ENCODE results near the gene ADGRB2. TPM values are rescaled to one million over a fixed set of nuclear protein-coding genes. Genes with fewer than 3 reads are reported as not detected.

ADGRB2 gene
- total and polyA plus RNA-seq, 2 of the 4 experiments (the other 2 are of a cell fraction): 2.2 to 11.9 TPM

GRCh38 chr1:31687601-31688000 lies 76.5 kb downstream of the ADGRB2 start (continued):
- TF ChIP-seq CHD1 (IDR thresholded peaks at IDR 0.05; ENCODE audit: low read depth, low read length): no peak
- TF ChIP-seq MAFK (IDR thresholded peaks at IDR 0.05; ENCODE audit: low read depth, low read length): no peak
- no peak for TF ChIP-seq FOS (IDR thresholded peaks at IDR 0.05; ENCODE audit: low read depth, low read length)

- DNase-seq (no peak), ATAC-seq (ENCODE audit: low read depth) (no peak)
- in situ Hi-C loops (cut with MboI; ENCODE audit: low sequenced_read_pairs) (no loop called here), dilution Hi-C loops (cut with HindIII; ENCODE audit: low sequenced_read_pairs, unreplicated experiment) (no loop called here), intact Hi-C loops (cut with micrococcal nuclease) (no loop called here)
- peaks cover 11 to 51% of the 10 kb centered on the region in 2 experiments; a peak in 3 of 4 replicates for H3K79me1 ChIP-seq (ENCODE audit: low read depth in 1 of 2, low read length in 2 of 2)
- H4K91ac ChIP-seq (ENCODE audit: insufficient read depth, low read depth, low read length): no peak overlapping the region
- no peak overlapping the region for H3K4me3 ChIP-seq (ENCODE audit: insufficient read depth, low read depth, low read length)
- H3K9ac ChIP-seq (ENCODE audit: low read depth, low read length): no peak overlapping the region
- no peak overlapping the region for H3K23ac ChIP-seq (ENCODE audit: low read depth, low read length)
- H2AK9ac ChIP-seq (replicated peaks; ENCODE audit: low read depth, low read length, poor library complexity): no peak overlapping the region
- peaks cover 27% of the 10 kb centered on the region for H3K9me1 ChIP-seq (ENCODE audit: insufficient read depth, low read length)
- no peak overlapping the region for H3K56ac ChIP-seq (ENCODE audit: extremely low read depth, insufficient read depth, low read length)
- no peak overlapping the region for H2BK120ac ChIP-seq (ENCODE audit: low read depth, low read length)
- H3K36me3 ChIP-seq (ENCODE audit: control insufficient read depth, insufficient read depth, low read length): peaks cover 78% of the 10 kb centered on the region
- H4K5ac ChIP-seq (ENCODE audit: low read depth, low read length): no peak overlapping the region
- H3K27me3 ChIP-seq (ENCODE audit: control insufficient read depth, insufficient read depth, low read length): no peaks in the 10 kb centered on the region
- no peak overlapping the region for H3K14ac ChIP-seq (replicated peaks; ENCODE audit: low read depth, low read length)
- 86% methylated on average over 6 of the region's 8 CpGs; no CpG with 5 or more reads in 1 of the 2 experiments for WGBS, 2 experiments (ENCODE audit: extremely low coverage in 2 of 2, insufficient read length in 1 of 2)
- no TSS peak for BruUV-seq (replicated peaks)
- no peak overlapping the region for H4K8ac ChIP-seq (ENCODE audit: low read depth in 2 of 2, low read length in 2 of 2)
- H2AFZ ChIP-seq (replicated peaks; ENCODE audit: low read length, poor library complexity): no peak overlapping the region
- no peak overlapping the region for H3K18ac ChIP-seq (ENCODE audit: low read depth, low read length)
- H2BK15ac ChIP-seq (ENCODE audit: low read depth, low read length): no peak overlapping the region
- no peaks in the 10 kb centered on the region for H4K20me1 ChIP-seq (ENCODE audit: insufficient read depth, low read length)
- H2BK20ac ChIP-seq (ENCODE audit: low read depth, low read length): no peak overlapping the region; the same call in 1 of the 2 replicates
- H3K4ac ChIP-seq (ENCODE audit: low read depth, low read length): no peak overlapping the region
- ChIA-PET POLR2A (ENCODE audit: unreplicated experiment) (no interaction called here), CTCF (no interaction called here)
- H2BK5ac ChIP-seq (ENCODE audit: low read depth, low read length, poor library complexity, severe bottlenecking): no peak overlapping the region
- 0 out of 2 replicates have a peak overlapping the region, but pooled peaks have one; percentile 1 for H2AK5ac ChIP-seq (ENCODE audit: low read depth, low read length)
- H3K4me1 ChIP-seq (ENCODE audit: control insufficient read depth, insufficient read depth, low read length): peaks cover 32% of the 10 kb centered on the region
- H3K27ac ChIP-seq (ENCODE audit: insufficient read depth, low read length): no peak overlapping the region
- H3K4me2 ChIP-seq (ENCODE audit: low read depth, low read length): no peak overlapping the region
- no peaks in the 10 kb centered on the region for H3K9me3 ChIP-seq (ENCODE audit: control insufficient read depth, insufficient read depth, low read length)
- TF ChIP-seq CEBPB (IDR thresholded peaks at IDR 0.05; ENCODE audit: low read depth, low read length): no peak
- TF ChIP-seq USF2 (IDR thresholded peaks at IDR 0.05; ENCODE audit: low read depth, low read length): no peak
- no peak for TF ChIP-seq RCOR1 (IDR thresholded peaks at IDR 0.05; ENCODE audit: insufficient replicate concordance, low read length)
- no peak for TF ChIP-seq SMC3 (IDR thresholded peaks at IDR 0.05; ENCODE audit: low read depth, low read length)
- TF ChIP-seq MAFK (IDR thresholded peaks at IDR 0.05; ENCODE audit: low read depth, low read length): no peak
- TF ChIP-seq CTCF (conservative IDR thresholded peaks at IDR 0.05; ENCODE audit: low read depth, low read length): no peak
- TF ChIP-seq FOS (IDR thresholded peaks at IDR 0.05; ENCODE audit: low read depth, low read length): no peak
- TF ChIP-seq ELK1 (IDR thresholded peaks at IDR 0.05; ENCODE audit: borderline replicate concordance, low read depth, low read length): no peak
- no peak for TF ChIP-seq NFE2L2 (IDR thresholded peaks at IDR 0.05; ENCODE audit: low read depth, low read length)
- no peak for TF ChIP-seq RFX5 (IDR thresholded peaks at IDR 0.05; ENCODE audit: low read depth, low read length)
- no peak for TF ChIP-seq POLR2A (IDR thresholded peaks at IDR 0.05; ENCODE audit: low read depth, low read length)
- no peak for TF ChIP-seq RAD21 (IDR thresholded peaks at IDR 0.05; ENCODE audit: low read length)
- TF ChIP-seq BHLHE40 (IDR thresholded peaks at IDR 0.05; ENCODE audit: low read depth, low read length): no peak
- no peak for TF ChIP-seq CHD1 (IDR thresholded peaks at IDR 0.05; ENCODE audit: low read depth, low read length)
Measured at GRCh38 chr1:31685795-31686194, 78.3 kb downstream of the ADGRB2 start.

Measured in IMR-90 (cell line).